GM18867 (cell line): ENCODE data around the gene SNX4.
A peak's percentile ranks its signal among the peaks of the same experiment; 100 is the strongest.
"Not testable (repeated sequence)": the region's sequence is repeated elsewhere in the genome, so short reads cannot be mapped to it uniquely, and the experiment has no call there.

Source experiments
- ATAC-seq: cut with Tn5 transposase; IDR thresholded peaks from one replicate; pipeline ENCODE4 v1.9.1; 2021; ENCODE audit warnings: mild to moderate bottlenecking, moderate library complexity; ENCODE audit not compliant: unreplicated experiment

SNX4 gene

DNA sequence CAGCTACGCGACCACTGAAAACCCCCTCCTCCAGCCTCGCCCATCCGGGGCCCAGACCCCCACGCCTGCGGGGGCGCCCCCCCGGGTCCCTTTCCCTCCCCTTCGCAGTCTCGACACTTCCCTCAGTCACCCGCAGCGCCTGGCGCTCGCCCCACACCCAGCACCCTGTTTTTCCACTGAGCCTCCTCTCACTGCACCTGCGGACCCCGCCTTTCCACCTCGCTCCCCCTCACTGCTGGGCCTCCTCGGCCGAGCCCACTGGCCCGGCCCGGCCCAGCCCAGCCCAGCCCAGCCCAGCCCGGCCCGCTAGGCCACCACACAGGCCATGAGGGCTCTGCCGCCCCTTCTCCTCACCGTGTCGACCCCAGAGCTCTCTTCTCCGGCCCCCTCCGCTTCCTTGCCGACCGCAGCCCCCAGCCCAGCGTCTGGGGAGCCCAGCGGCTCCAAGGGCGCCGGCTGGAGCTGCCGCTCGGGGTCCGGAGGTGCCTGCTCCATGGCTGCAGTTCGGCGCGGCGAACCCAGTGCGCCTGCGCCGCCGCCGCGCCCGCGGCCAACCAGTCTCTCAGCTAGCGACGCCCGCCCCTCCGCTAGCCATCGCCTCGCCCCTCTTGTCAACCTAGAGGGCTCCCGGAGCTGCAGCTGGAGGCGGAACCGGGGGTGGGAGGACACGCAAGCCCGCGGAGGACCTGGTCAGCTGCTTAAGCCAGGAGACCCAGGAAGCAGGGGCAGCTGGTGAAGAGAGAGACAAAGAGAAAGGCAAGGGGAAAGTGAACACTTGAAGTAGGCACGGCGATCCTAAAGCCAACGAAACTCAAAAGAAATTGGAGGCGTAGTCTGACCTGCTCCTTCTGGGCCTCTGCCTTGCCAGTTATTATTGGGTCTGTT, at the start of gene SNX4:
Gene SNX4 (minus strand): TSS at position 525 of the 885 bp plus-strand sequence. CDS start 30 bp downstream, at position 495.
- peak; percentile 88 for ATAC-seq

GRCh38 chr3:125556314-125556713, 36.3 kb upstream of the SNX4 start:
- no peak for ATAC-seq

DNA sequence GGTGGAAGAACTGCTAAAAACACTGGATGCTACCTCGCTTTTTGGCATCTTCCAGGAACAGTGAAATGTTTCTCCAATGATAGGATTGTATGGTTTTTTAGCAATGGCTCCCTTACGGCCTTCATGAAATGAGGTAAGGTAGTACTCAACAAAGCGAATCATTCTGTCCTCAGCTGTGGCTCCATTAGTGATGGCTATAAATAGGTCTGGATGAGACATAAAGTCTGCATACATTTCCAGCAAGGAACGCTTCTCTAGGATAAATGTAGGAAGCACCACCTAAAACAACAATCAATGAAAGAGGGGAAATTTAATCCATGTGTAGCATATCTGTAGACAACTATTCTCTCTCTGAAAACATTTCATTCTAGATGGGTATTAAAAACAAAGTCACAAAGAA, 32.4 kb upstream of the SNX4 start:
- ATAC-seq, result no peak

- no peak for ATAC-seq
Observed at GRCh38 chr3:125528920-125529319, 8.9 kb upstream of the SNX4 start.

DNA sequence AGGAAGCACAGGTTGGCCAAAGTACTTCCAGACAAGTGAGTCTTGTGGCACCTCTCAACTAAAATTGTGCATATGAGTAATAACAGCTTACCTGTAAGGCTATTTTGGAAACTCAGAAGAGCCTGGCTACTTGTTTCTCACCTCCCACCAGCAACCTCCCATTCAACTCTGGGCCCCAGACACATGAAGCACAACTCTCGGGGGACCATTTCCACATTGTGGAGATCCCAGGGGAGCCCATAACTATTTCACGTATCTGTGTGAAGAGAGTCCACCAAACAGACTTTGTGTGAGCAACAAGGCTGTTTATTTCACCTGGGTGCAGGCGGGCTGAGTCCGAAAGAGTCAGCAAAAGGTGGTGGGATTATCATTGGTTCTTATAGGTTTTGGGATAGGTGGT, 5.2 kb upstream of the SNX4 start:
- no peak for ATAC-seq

DNA sequence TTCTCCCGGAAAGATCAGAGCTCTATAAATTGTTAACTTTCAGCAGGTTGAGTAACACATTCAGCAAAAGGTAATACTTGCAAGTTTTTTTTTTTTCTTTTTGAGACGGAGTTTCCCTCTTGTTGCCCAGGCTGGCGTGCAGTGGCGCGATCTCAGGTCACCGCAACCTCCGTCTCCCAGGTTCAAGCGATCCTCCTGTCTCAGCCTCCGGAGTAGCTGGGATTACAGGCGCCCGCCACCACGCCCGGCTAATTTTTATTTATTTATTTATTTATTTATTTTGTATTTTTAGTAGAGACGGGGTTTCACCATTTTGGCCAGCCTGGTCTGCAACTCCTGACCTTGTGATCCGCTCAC, 539 bp upstream of the SNX4 start:
- ATAC-seq, result not testable (repeated sequence)

GRCh38 chr3:125515421-125515820, 4.6 kb downstream of the SNX4 start:
- ATAC-seq, result no peak

- ATAC-seq, result no peak
Observed at GRCh38 chr3:125513490-125514115, 6.4 kb downstream of the SNX4 start.

GRCh38 chr3:125512135-125512920, 7.7 kb downstream of the SNX4 start:
- ATAC-seq, result no peak

GRCh38 chr3:125511420-125512118, 8.4 kb downstream of the SNX4 start:
- ATAC-seq, result no peak

- ATAC-seq, result no peak
Observed at GRCh38 chr3:125507128-125507527, 12.9 kb downstream of the SNX4 start.

GRCh38 chr3:125498630-125499029, 21.4 kb downstream of the SNX4 start:
- no peak for ATAC-seq

DNA sequence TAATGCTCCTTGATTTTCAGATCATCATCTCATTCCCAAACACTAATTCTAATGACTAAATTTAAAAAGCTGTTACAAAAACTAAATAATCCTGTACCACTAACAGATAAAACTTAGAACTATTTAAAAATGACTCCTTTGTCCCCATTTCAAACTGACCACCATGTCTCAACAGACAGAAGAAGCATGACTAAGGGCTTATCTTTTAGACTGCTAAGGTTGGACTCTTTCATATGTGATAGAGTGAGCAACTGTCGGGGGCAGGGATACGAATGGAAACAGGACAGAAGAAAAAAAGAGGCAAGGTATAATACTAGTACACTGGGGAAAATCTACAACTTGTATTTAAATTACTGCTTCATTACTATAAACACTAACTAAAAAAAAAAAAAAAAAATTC, 23.3 kb downstream of the SNX4 start:
- no peak for ATAC-seq

GRCh38 chr3:125482406-125482805, 37.6 kb downstream of the SNX4 start:
- ATAC-seq, result no peak

GRCh38 chr3:125481786-125482185, 38.2 kb downstream of the SNX4 start:
- ATAC-seq, result no peak

DNA sequence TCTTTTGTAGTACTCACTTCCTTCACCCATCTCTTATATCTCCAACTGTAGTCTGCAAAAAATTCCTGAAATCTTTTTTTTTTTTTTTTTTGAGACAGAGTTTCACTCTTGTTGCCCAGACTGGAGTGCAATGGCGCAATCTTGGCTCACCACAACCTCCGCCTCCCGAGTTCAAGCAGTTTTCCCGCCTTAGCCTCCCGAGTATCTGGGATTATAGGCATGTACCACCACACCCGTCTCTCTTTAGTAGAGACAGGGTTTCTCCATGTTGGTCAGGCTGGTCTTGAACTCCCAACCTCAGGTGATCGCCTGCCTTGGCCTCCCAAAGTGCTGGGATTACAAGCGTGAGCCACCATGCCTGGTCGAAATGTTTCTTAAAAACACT, 38.6 kb downstream of the SNX4 start:
- ATAC-seq, result not testable (repeated sequence)

DNA sequence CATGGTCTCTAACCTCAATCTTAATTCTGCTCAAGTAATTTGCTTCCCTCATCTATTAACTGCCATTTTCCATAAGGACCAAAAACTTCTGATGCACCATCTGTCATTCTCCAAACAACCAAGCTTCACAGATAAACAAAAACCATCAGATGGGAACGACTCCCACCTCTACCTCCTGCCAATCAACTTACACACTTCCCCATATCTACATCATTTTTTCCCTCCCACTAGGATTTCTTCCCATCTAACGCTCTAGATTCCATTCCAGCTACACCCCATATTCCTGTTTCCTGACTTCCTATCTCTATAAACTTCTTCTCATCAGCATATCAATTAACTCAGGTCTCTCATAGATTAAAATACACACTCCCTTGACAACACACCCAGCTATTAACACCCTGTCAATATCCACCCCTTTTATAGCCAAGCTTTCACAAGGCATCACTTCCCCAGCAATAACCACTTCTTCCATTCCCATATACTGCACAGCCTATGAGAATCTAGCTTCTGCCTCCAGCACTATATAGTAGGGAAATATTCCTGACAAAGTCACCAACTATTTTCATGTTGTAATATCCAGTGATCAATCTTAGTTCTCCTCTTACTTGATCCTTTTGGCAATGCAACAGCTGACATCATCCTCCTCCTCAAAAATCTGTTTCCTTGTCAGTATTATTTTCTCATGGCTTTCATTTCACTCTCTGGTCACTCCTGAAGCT, 39.2 kb downstream of the SNX4 start:
- ATAC-seq, result no peak

DNA sequence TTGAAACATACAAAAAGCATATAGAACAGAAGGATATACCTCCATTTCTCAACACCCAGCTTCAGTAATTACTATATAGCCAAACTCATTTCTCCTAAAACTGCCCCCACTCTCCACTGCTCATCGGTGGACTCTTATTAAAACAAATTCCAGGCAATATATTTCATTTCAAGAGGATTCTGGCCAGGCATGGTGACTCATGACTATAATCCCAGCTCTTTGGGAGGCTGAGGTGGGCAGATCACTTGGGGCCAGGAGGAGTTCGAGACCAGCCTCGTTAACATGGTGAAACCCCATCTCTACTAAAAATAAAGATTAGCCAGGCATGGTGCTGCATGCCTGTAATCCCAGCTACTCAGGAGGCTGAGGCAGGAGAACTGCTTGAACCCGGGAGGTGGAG, 40.9 kb downstream of the SNX4 start:
- ATAC-seq, result no peak

DNA sequence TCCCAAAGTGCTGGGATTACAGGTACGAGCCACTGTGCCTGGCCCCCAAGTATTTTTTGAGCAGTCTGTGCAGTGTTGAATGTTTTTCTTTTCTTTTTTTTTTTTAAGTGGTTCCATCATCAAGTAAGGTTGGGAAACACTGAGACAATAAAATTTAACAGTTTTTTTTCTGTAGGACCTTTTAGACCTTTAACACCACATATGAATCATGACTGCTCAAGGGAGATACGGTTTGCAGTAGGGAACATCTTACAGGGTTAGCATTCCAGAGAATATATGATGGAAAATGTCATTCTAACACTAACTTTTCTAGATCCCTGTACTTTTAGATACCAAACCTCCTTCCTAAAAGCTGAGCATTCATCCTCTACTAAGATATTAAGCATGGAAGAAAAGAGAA, 41.7 kb downstream of the SNX4 start:
- no peak for ATAC-seq

GRCh38 chr3:125477701-125478100, 42.3 kb downstream of the SNX4 start:
- no peak for ATAC-seq
